ENCODE measurements around the gene LYRM9. TPM values are rescaled to one million over a fixed set of nuclear protein-coding genes. Genes with fewer than 3 reads are reported as not detected.
"Not testable (repeated sequence)": the region's sequence is repeated elsewhere in the genome, so short reads cannot be mapped to it uniquely, and the experiment has no call there.

LYRM9 gene
- total and polyA plus RNA-seq, 4 donors = 16.0 to 27.1 (median 21.8) TPM

- WGBS (ENCODE audit: insufficient coverage) = 100% methylated on average over 5 of the region's 8 CpGs
Measured at GRCh38 chr17:27886348-27886906, 6.7 kb downstream of the LYRM9 start.

GRCh38 chr17:27882162-27882840, 10.9 kb downstream of the LYRM9 start:
- H3K9me3 ChIP-seq (ENCODE audit: control insufficient read depth, insufficient read depth, low read length) = no peaks in the 10 kb centered on the region
- 80% methylated on average over 9 of the region's 11 CpGs for WGBS (ENCODE audit: insufficient coverage)
- H3K27ac ChIP-seq (ENCODE audit: low read depth, low read length) = no peak overlapping the region
- no peak for DNase-seq (ENCODE audit: low read depth in 4 of 6, low spot score in 6 of 6)
- peaks cover 17% of the 10 kb centered on the region for H3K4me1 ChIP-seq (ENCODE audit: control insufficient read depth, insufficient read depth, low read length)
- H3K4me3 ChIP-seq (ENCODE audit: low read depth, low read length) = no peak overlapping the region
- H3K36me3 ChIP-seq (ENCODE audit: control insufficient read depth, insufficient read depth, low read length) = peaks cover 18% of the 10 kb centered on the region
- H3K27me3 ChIP-seq (ENCODE audit: control insufficient read depth, insufficient read depth, low read length) = no peaks in the 10 kb centered on the region

More at GRCh38 chr17:27886348-27886906, 6.7 kb downstream of the LYRM9 start:
- H3K4me3 ChIP-seq (ENCODE audit: low read depth, low read length); H3K27ac ChIP-seq (ENCODE audit: low read depth, low read length); H3K27me3 ChIP-seq (ENCODE audit: control insufficient read depth, insufficient read depth, low read length); DNase-seq (ENCODE audit: low read depth in 4 of 6, low spot score in 6 of 6); H3K9me3 ChIP-seq (ENCODE audit: control insufficient read depth, insufficient read depth, low read length); H3K36me3 ChIP-seq (ENCODE audit: control insufficient read depth, insufficient read depth, low read length); H3K4me1 ChIP-seq (ENCODE audit: control insufficient read depth, insufficient read depth, low read length): not testable (repeated sequence)

GRCh38 chr17:27879987-27880608, 13.1 kb downstream of the LYRM9 start:
- DNase-seq (ENCODE audit: low read depth in 4 of 6, low spot score in 6 of 6) = peak in 4 of 6 donors; percentile 56 to 92 (median 76)
- H3K27ac ChIP-seq (ENCODE audit: low read depth, low read length) = no peak overlapping the region
- WGBS (ENCODE audit: insufficient coverage) = 25% methylated on average over 1 of the region's 3 CpGs
- no peaks in the 10 kb centered on the region for H3K9me3 ChIP-seq (ENCODE audit: control insufficient read depth, insufficient read depth, low read length)
- peaks cover 17% of the 10 kb centered on the region for H3K4me1 ChIP-seq (ENCODE audit: control insufficient read depth, insufficient read depth, low read length)
- H3K36me3 ChIP-seq (ENCODE audit: control insufficient read depth, insufficient read depth, low read length) = peaks cover 23% of the 10 kb centered on the region
- no peak overlapping the region for H3K4me3 ChIP-seq (ENCODE audit: low read depth, low read length)
- H3K27me3 ChIP-seq (ENCODE audit: control insufficient read depth, insufficient read depth, low read length) = no peaks in the 10 kb centered on the region

GRCh38 chr17:27878776-27879562, 14.2 kb downstream of the LYRM9 start:
- peaks cover 23% of the 10 kb centered on the region for H3K36me3 ChIP-seq (ENCODE audit: control insufficient read depth, insufficient read depth, low read length)
- H3K27me3 ChIP-seq (ENCODE audit: control insufficient read depth, insufficient read depth, low read length) = no peaks in the 10 kb centered on the region
- no peaks in the 10 kb centered on the region for H3K9me3 ChIP-seq (ENCODE audit: control insufficient read depth, insufficient read depth, low read length)
- DNase-seq (ENCODE audit: low read depth in 4 of 6, low spot score in 6 of 6) = peak in 2 of 6 donors; percentile 45 to 74
- no peak overlapping the region for H3K4me3 ChIP-seq (ENCODE audit: low read depth, low read length)
- WGBS (ENCODE audit: insufficient coverage) = 64% methylated on average over 11 of the region's 13 CpGs
- H3K27ac ChIP-seq (ENCODE audit: low read depth, low read length) = no peak overlapping the region
- H3K4me1 ChIP-seq (ENCODE audit: control insufficient read depth, insufficient read depth, low read length) = peaks cover 17% of the 10 kb centered on the region

DNA sequence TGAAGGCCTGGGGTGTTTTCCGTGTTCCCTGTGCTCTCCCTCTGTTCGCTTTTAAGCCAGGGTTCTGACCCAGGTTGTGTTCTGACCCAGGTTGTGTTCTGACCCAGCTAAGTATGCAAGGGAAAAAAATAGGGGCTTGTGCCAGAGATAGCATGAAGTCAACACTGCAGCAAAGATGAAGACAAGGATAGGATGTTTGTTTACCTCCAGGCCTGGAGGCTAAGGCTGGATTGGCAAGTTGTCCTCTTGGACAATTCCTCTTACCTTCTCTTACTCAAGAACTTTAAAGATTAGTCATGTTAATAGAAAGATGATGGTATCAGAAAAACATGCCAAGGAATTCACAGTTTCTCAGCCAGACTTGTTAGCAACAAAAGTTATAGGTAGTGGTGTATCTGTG, 19.4 kb downstream of the LYRM9 start:
- 100% methylated on average over 2 of the region's 2 CpGs for whole genome bisulfite sequencing (ENCODE audit: insufficient coverage)
- Histone ChIP-seq H3K36me3 (ENCODE audit: control insufficient read depth, insufficient read depth, low read length) (peaks cover 17% of the 10 kb centered on the region), H3K27ac (ENCODE audit: low read depth, low read length) (no peak overlapping the region)

DNA sequence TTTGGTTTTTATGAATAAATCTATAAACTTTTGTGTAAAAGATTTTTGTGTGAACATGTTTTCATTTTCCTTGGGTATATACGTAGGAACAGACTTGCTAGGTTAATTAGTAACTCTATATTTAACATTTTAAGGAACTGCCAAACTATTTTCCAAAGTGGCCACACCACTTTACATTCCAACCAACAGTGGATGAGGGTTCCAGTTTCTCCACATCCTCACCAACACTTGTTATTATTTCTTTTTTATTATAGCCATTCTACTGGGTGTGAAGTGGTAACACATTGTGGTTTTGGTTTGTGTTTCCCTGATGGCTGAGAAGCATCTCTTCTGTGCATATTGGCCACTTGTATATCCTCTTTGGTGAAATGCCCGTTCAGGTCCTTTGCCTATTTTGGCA, 20.0 kb downstream of the LYRM9 start:
- peaks cover 3% of the 10 kb centered on the region for H3K9me3 ChIP-seq (ENCODE audit: control insufficient read depth, insufficient read depth, low read length)
- no peak overlapping the region for H3K4me3 ChIP-seq (ENCODE audit: low read depth, low read length)
- no peaks in the 10 kb centered on the region for H3K4me1 ChIP-seq (ENCODE audit: control insufficient read depth, insufficient read depth, low read length)
- H3K36me3 ChIP-seq (ENCODE audit: control insufficient read depth, insufficient read depth, low read length) = peaks cover 13% of the 10 kb centered on the region
- no peaks in the 10 kb centered on the region for H3K27me3 ChIP-seq (ENCODE audit: control insufficient read depth, insufficient read depth, low read length)
- DNase-seq (ENCODE audit: low read depth in 4 of 6, low spot score in 6 of 6) = no peak
- WGBS (ENCODE audit: insufficient coverage) = no CpG with 5 or more reads among the region's 2 CpGs
- no peak overlapping the region for H3K27ac ChIP-seq (ENCODE audit: low read depth, low read length)

More for the DNA sequence above, 19.4 kb downstream of the LYRM9 start:
- Histone ChIP-seq H3K4me3 (ENCODE audit: low read depth, low read length) (no peak overlapping the region), H3K9me3 (ENCODE audit: control insufficient read depth, insufficient read depth, low read length) (peaks cover 3% of the 10 kb centered on the region), H3K27me3 (ENCODE audit: control insufficient read depth, insufficient read depth, low read length) (no peaks in the 10 kb centered on the region), H3K4me1 (ENCODE audit: control insufficient read depth, insufficient read depth, low read length) (no peaks in the 10 kb centered on the region)
- no peak for DNase-seq (ENCODE audit: low read depth in 4 of 6, low spot score in 6 of 6)

DNA sequence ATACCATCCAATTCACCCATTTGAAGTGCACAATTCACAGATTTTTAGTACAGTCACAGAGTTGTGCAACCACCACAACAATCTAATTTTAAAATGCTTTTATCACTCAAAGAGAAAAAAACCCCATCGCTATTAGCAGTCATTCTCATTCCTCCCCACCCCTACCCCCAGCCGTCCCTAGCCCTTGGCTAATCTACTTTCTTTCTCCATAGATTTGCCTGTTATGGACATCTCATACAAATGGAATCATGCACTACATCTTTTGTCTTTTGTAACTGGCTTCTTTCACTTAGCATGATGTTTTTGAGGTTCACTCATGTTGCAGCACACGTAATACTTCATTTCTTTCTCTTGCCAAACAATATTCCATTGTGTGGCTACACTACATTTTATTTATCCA, 20.4 kb downstream of the LYRM9 start:
- Histone ChIP-seq H3K4me1 (ENCODE audit: control insufficient read depth, insufficient read depth, low read length) (no peaks in the 10 kb centered on the region), H3K27ac (ENCODE audit: low read depth, low read length) (no peak overlapping the region), H3K4me3 (ENCODE audit: low read depth, low read length) (no peak overlapping the region), H3K27me3 (ENCODE audit: control insufficient read depth, insufficient read depth, low read length) (no peaks in the 10 kb centered on the region), H3K36me3 (ENCODE audit: control insufficient read depth, insufficient read depth, low read length) (peaks cover 10% of the 10 kb centered on the region), H3K9me3 (ENCODE audit: control insufficient read depth, insufficient read depth, low read length) (peaks cover 3% of the 10 kb centered on the region)
- 100% methylated on average over 2 of the region's 3 CpGs for WGBS (ENCODE audit: insufficient coverage)
- no peak for DNase-seq (ENCODE audit: low read depth in 4 of 6, low spot score in 6 of 6)

DNA sequence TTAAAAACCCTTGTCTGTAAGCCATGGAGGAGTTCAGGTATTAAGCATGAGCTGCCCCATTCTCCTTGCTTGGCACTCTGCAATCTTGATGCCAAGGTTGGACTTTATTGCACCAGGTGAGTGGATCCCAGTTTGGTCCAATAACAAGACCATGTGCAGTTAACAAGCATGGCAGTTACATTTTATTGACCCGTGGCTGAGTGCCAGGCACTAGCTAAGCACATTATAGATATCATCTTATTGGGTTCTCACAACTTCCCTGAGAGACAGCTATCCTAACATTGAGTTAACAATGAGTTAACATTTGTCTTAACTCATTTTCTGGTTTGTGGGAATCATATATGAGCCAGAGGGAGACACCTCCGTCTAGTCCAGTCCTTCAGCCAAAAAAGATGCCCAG, 21.8 kb downstream of the LYRM9 start:
- Histone ChIP-seq H3K4me3 (ENCODE audit: low read depth, low read length) (no peak overlapping the region), H3K27ac (ENCODE audit: low read depth, low read length) (no peak overlapping the region), H3K4me1 (ENCODE audit: control insufficient read depth, insufficient read depth, low read length) (no peaks in the 10 kb centered on the region), H3K36me3 (ENCODE audit: control insufficient read depth, insufficient read depth, low read length) (no peaks in the 10 kb centered on the region), H3K9me3 (ENCODE audit: control insufficient read depth, insufficient read depth, low read length) (peaks cover 3% of the 10 kb centered on the region), H3K27me3 (ENCODE audit: control insufficient read depth, insufficient read depth, low read length) (no peaks in the 10 kb centered on the region)
- no CpG with 5 or more reads among the region's 2 CpGs for WGBS (ENCODE audit: insufficient coverage)
- DNase-seq (ENCODE audit: low read depth in 4 of 6, low spot score in 6 of 6) = no peak

DNA sequence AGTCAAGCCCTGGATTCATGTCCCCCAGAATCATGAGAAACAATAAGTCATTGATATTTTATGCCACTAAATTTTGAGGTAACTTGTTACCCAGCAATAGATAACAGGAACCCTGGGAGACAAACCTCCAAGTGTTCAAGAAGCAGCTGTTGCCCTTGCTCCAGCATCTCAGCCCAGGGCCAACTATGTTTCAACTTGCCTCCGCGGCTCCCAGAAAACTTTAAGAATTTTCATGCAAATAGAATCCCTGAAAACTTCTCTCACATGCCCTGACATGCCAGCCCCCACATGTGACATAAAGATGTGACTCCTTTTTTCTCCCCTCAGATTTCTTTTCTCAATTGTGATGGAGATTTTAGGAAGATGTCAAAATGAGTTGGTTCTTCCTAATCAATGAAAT, 22.8 kb downstream of the LYRM9 start:
- 100% methylated on average over 2 of the region's 2 CpGs for WGBS (ENCODE audit: insufficient coverage)
- Histone ChIP-seq H3K9me3 (ENCODE audit: control insufficient read depth, insufficient read depth, low read length) (peaks cover 3% of the 10 kb centered on the region), H3K4me3 (ENCODE audit: low read depth, low read length) (no peak overlapping the region), H3K4me1 (ENCODE audit: control insufficient read depth, insufficient read depth, low read length) (no peaks in the 10 kb centered on the region), H3K27me3 (ENCODE audit: control insufficient read depth, insufficient read depth, low read length) (no peaks in the 10 kb centered on the region), H3K27ac (ENCODE audit: low read depth, low read length) (no peak overlapping the region), H3K36me3 (ENCODE audit: control insufficient read depth, insufficient read depth, low read length) (no peaks in the 10 kb centered on the region)
- no peak for DNase-seq (ENCODE audit: low read depth in 4 of 6, low spot score in 6 of 6)

Data from spinal cord (tissue), 10 donors.